ENCODE data around the gene ZNF236. TPM values are rescaled to one million over a fixed set of nuclear protein-coding genes. Genes with fewer than 3 reads are reported as not detected.
A peak's percentile ranks its signal among the peaks of the same experiment; 100 is the strongest.

Gene ZNF236
- total RNA-seq, 4 donors from 2014 or later: 10.1 to 15.8 (median 14.8) TPM

GRCh38 chr18:77003316-77003715 is 181.0 kb downstream of the ZNF236 start:
- H3K4me1 ChIP-seq: peaks cover 0 to 10% (median 6%) of the 10 kb centered on the region in 4 donors
- no peaks in the 10 kb centered on the region for H3K9me3 ChIP-seq
- WGBS: 95% methylated on average over 7 of the region's 7 CpGs
- H3K36me3 ChIP-seq: peaks cover 0 to 3% (median 0%) of the 10 kb centered on the region in 4 donors
- no peak overlapping the region for H3K27ac ChIP-seq (replicated peaks in 1 of 4)
- intact Hi-C loops (cut with DNase I): loop anchor here (5.0 to 10.0 kb wide), 2 partner anchors 51 to 644 kb away; no protein-coding TSS in a partner anchor
- H3K27me3 ChIP-seq: no peaks in the 10 kb centered on the region
- TF ChIP-seq EP300 (IDR thresholded peaks at IDR 0.05) (no peak), POLR2A (IDR thresholded peaks at IDR 0.05; ENCODE audit: low read depth) (no peak), POLR2AphosphoS5 (IDR thresholded peaks at IDR 0.05) (no peak)
- TF ChIP-seq, protein P1, sequence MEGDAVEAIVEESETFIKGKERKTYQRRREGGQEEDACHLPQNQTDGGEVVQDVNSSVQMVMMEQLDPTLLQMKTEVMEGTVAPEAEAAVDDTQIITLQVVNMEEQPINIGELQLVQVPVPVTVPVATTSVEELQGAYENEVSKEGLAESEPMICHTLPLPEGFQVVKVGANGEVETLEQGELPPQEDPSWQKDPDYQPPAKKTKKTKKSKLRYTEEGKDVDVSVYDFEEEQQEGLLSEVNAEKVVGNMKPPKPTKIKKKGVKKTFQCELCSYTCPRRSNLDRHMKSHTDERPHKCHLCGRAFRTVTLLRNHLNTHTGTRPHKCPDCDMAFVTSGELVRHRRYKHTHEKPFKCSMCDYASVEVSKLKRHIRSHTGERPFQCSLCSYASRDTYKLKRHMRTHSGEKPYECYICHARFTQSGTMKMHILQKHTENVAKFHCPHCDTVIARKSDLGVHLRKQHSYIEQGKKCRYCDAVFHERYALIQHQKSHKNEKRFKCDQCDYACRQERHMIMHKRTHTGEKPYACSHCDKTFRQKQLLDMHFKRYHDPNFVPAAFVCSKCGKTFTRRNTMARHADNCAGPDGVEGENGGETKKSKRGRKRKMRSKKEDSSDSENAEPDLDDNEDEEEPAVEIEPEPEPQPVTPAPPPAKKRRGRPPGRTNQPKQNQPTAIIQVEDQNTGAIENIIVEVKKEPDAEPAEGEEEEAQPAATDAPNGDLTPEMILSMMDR (IDR thresholded peaks at IDR 0.05): no peak
- no peak for DNase-seq (ENCODE audit: extremely low spot score)
- H3K4me3 ChIP-seq: no peak overlapping the region

GRCh38 chr18:77004555-77005380 is 182.4 kb downstream of the ZNF236 start:
- Histone ChIP-seq H3K27ac (replicated peaks in 1 of 4) (peak overlapping the region in 3 of 4 donors; percentile 6 to 28 (median 6)), H3K9me3 (no peaks in the 10 kb centered on the region), H3K36me3 (peaks cover 0 to 12% (median 5%) of the 10 kb centered on the region in 4 donors), H3K4me1 (peaks cover 0 to 10% (median 6%) of the 10 kb centered on the region in 4 donors), H3K27me3 (no peaks in the 10 kb centered on the region), H3K4me3 (no peak overlapping the region)
- TF ChIP-seq POLR2A (IDR thresholded peaks at IDR 0.05; ENCODE audit: low read depth) (no peak), POLR2AphosphoS5 (IDR thresholded peaks at IDR 0.05) (no peak), EP300 (IDR thresholded peaks at IDR 0.05) (no peak)
- TF ChIP-seq, protein P1 (IDR thresholded peaks at IDR 0.05): no peak
- intact Hi-C loops (cut with DNase I): loop anchor here (5.0 to 10.0 kb wide), 2 partner anchors 50 to 643 kb away; no protein-coding TSS in a partner anchor
- no peak for DNase-seq (ENCODE audit: extremely low spot score)
- WGBS: 78% methylated on average over 24 of the region's 26 CpGs

GRCh38 chr18:77005651-77006195 is 183.4 kb downstream of the ZNF236 start:
- no peaks in the 10 kb centered on the region for H3K9me3 ChIP-seq
- peaks cover 0 to 8% (median 4%) of the 10 kb centered on the region in 4 donors for H3K4me1 ChIP-seq
- H3K4me3 ChIP-seq: no peak overlapping the region
- H3K27me3 ChIP-seq: no peaks in the 10 kb centered on the region
- peaks cover 0 to 13% (median 6%) of the 10 kb centered on the region in 4 donors for H3K36me3 ChIP-seq
- no peak for DNase-seq (ENCODE audit: extremely low spot score)
- peak overlapping the region in 3 of 4 donors; percentile 6 to 45 (median 28) for H3K27ac ChIP-seq (replicated peaks in 1 of 4)
- intact Hi-C loops (cut with DNase I): loop anchor here (10.0 kb wide), 1 partner anchor 49 kb away; no protein-coding TSS in a partner anchor
- WGBS: 77% methylated on average over 10 of the region's 11 CpGs
- no peak for TF ChIP-seq POLR2AphosphoS5 (IDR thresholded peaks at IDR 0.05)
- no peak for TF ChIP-seq POLR2A (IDR thresholded peaks at IDR 0.05; ENCODE audit: low read depth)
- TF ChIP-seq, protein P1 (IDR thresholded peaks at IDR 0.05): no peak
- no peak for TF ChIP-seq EP300 (IDR thresholded peaks at IDR 0.05)

- Histone ChIP-seq H3K27me3 (no peaks in the 10 kb centered on the region), H3K9me3 (no peaks in the 10 kb centered on the region), H3K4me1 (peaks cover 0 to 3% (median 0%) of the 10 kb centered on the region in 4 donors), H3K4me3 (no peak overlapping the region), H3K27ac (replicated peaks in 1 of 4) (peak overlapping the region in 3 of 4 donors; percentile 18 to 45 (median 28)), H3K36me3 (peaks cover 0 to 15% (median 6%) of the 10 kb centered on the region in 4 donors)
- no peak for TF ChIP-seq POLR2A (IDR thresholded peaks at IDR 0.05; ENCODE audit: low read depth)
- no peak for TF ChIP-seq POLR2AphosphoS5 (IDR thresholded peaks at IDR 0.05)
- no peak for TF ChIP-seq EP300 (IDR thresholded peaks at IDR 0.05)
- TF ChIP-seq, protein P1 (IDR thresholded peaks at IDR 0.05): no peak
- 70% methylated on average over 22 of the region's 29 CpGs for WGBS
- DNase-seq (ENCODE audit: extremely low spot score): no peak
- intact Hi-C loops (cut with DNase I): loop anchor here (10.0 kb wide), 1 partner anchor 48 kb away; no protein-coding TSS in a partner anchor
These were observed 184.2 kb downstream of the ZNF236 start for GRCh38 chr18:77006305-77007175.
